Measurements from ENCODE around the gene TAOK1.

TAOK1 gene

DNA sequence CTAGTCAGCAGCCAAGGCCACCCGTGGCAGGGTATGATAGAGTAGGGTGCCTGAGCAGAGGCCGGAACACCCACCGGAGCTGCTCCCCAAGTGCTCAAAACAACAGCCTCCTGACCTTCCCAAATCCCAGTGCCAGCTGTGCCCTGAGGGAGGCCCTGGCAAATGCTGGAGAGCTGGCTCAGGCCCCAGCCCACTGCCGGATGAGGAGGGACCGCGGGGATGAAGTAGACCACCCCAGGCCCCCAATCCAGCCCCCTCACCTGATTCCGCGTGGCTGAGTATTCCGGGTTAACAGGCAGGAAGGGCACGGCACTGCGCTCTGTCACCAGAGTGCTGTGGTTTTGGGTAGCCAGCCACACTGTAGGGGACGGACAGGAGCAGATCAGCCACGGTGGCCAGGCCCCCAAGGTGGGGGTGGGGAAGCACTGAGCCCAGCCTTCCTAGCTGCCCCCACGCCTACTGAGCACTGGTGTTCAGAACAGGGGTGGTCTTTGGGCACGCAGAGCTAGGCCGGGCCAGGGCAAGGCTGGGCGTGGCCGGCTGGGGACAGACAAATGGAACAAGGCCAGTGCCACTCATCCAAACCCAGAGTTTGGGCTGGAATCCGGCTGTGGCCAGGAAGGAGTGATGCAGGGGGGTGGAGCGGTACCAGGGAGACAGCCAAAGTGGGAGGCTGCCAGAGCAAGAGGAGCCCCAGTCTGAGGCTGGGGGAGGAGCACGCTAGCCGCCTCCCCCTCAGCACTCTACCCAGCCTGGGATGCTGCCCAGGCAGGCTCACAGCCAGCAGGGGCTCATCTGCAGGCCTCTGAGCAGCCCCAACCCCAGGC is 187.4 kb downstream of the TAOK1 start:
- H3K4me3 ChIP-seq (ENCODE audit: low read depth, low read length) = no peak overlapping the region
- no peak for DNase-seq (ENCODE audit: low read depth)
- no peak for TF ChIP-seq CTCF (IDR thresholded peaks at IDR 0.05; ENCODE audit: low read depth, low read length, missing control alignments)
- in situ Hi-C loops (cut with HindIII; ENCODE audit: low sequenced_read_pairs) = no loop called here

GRCh38 chr17:29578626-29579485 is 188.7 kb downstream of the TAOK1 start:
- in situ Hi-C loops (cut with HindIII; ENCODE audit: low sequenced_read_pairs) = no loop called here
- no peak overlapping the region for H3K4me3 ChIP-seq (ENCODE audit: low read depth, low read length)
- DNase-seq (ENCODE audit: low read depth) = no peak
- TF ChIP-seq CTCF (IDR thresholded peaks at IDR 0.05; ENCODE audit: low read depth, low read length, missing control alignments) = no peak

DNA sequence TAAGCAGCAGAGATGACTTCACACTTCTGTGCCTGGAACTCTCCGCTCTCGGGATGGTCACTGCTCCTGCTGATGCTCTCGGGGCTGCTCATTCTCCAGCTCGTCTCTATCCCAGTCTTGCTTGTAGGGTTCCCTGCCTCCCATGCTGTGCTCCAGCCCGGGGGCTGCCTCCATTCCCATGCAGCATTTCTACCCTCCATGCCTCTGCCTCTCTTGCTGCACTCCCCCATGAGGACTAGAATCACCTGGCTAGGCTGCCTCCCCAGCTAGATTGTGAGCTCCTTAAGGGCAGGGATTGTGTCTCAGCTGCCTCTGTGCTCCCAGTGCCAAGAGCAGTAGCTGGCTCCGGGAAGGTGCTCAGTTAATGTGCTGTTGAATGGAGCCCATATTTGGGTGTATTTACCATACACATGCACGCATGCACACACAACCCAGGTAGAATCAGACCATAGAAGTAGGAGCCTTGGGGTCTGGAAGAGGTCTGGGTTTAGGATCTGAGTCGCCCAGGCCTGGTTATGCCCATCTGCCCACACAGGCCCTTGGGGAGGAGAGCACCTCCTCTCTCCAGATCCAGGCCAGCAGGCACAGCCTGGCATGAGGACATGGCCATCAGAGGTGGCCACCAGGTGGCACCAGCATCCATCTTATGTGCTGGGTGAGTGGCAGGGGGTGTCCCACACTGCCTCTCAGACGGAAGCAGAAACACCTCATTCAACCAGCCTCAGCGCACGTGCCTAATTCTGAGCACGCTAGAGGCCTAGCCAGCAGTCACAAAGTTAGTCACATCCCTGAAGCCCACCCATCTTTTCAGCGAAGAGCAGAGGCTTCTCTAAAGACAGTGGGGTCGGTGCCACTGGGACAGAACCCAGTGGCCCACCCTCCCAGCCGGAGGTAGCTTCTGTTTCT is 190.0 kb downstream of the TAOK1 start:
- in situ Hi-C loops (cut with HindIII; ENCODE audit: low sequenced_read_pairs) = no loop called here
- TF ChIP-seq CTCF (IDR thresholded peaks at IDR 0.05; ENCODE audit: low read depth, low read length, missing control alignments) = peak; percentile 83
- DNase-seq (ENCODE audit: low read depth) = no peak
- no peak overlapping the region for H3K4me3 ChIP-seq (ENCODE audit: low read depth, low read length)

- no peak for TF ChIP-seq CTCF (IDR thresholded peaks at IDR 0.05; ENCODE audit: low read depth, low read length, missing control alignments)
- in situ Hi-C loops (cut with HindIII; ENCODE audit: low sequenced_read_pairs) = no loop called here
- no peak for DNase-seq (ENCODE audit: low read depth)
- H3K4me3 ChIP-seq (ENCODE audit: low read depth, low read length) = no peak overlapping the region
These were observed 191.6 kb downstream of the TAOK1 start for GRCh38 chr17:29581583-29582253.

DNA sequence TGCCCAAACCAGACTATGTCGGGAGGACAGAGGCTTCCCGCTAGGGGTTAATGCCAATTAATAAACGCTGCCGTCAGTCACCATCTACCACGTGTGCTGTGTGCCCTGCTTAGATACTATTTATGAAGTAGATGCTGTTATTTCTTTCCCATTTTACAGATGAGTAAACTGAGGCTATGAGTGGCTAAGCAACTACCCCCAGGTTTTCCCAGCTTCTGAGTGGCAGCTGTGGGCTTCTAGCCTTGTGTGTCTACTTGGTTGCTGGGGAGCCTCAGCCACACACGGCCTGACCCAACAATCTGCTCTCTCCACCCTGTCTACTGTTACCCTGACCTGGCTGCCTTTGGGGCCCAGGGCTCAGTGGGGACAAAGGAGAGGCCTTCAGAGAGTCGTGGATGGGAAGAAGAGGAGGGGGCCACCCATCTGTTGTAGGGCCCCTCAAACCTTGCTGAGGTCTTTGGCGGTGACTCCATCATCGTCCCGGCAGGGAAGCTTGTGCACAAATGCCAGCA is 192.1 kb downstream of the TAOK1 start:
- TF ChIP-seq CTCF (IDR thresholded peaks at IDR 0.05; ENCODE audit: low read depth, low read length, missing control alignments) = no peak
- in situ Hi-C loops (cut with HindIII; ENCODE audit: low sequenced_read_pairs) = no loop called here
- H3K4me3 ChIP-seq (ENCODE audit: low read depth, low read length) = no peak overlapping the region
- DNase-seq (ENCODE audit: low read depth) = no peak

Measured in astrocyte of the cerebellum (primary cell).